Measurements from ENCODE around the gene SPEM1.

Gene SPEM1

GRCh38 chr17:7398612-7399011 is 21.5 kb upstream of the SPEM1 start:
- in situ Hi-C loops (cut with HindIII; ENCODE audit: low sequenced_read_pairs), result no loop called here

DNA sequence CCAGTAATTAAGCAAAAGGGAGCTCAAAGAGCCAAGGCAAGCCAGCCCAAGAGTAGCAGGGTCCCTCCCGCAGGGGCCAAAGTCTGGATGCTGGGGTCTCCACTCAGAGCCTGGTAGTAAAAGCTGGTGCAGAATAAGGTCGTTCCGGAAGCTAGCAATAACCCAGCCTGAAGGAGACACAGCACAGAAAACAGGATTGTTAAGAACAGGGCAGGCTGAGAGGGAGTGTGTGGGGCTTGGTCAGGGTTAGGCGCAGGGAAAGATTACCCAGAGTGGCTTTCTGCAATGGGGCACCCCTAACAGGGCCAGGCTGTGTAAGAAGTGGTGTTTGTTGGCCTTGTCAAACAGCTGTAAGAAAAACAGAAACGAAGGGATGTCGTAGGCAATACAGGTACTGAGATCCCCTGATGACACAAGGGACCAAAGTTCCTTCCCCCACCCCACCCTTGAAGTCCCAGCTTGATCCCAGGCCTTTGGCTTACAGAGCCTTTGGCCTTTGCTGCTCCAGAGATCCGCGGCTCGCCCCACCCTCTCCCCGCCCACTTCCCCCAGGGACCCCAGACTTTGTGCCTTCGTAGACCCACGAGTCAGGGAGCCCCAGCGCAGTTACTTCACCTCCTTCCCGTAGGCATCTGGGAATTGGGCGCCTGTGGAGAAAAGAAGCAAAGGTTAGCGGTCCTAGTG is 16.9 kb upstream of the SPEM1 start:
- in situ Hi-C loops (cut with HindIII; ENCODE audit: low sequenced_read_pairs), result no loop called here

DNA sequence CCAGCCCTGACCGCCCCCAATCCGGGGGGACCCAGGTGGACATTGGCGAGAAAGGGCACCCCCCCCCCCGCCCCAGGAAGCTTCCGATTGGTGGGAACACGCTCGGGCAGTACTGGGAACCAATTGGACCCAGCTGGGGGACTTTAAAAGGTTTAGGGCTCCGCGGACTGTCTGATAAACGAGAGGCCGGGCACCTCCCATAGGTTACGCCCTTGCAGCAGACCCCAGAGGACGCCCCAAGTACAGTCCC is 16.5 kb upstream of the SPEM1 start:
- in situ Hi-C loops (cut with HindIII; ENCODE audit: low sequenced_read_pairs), result no loop called here

DNA sequence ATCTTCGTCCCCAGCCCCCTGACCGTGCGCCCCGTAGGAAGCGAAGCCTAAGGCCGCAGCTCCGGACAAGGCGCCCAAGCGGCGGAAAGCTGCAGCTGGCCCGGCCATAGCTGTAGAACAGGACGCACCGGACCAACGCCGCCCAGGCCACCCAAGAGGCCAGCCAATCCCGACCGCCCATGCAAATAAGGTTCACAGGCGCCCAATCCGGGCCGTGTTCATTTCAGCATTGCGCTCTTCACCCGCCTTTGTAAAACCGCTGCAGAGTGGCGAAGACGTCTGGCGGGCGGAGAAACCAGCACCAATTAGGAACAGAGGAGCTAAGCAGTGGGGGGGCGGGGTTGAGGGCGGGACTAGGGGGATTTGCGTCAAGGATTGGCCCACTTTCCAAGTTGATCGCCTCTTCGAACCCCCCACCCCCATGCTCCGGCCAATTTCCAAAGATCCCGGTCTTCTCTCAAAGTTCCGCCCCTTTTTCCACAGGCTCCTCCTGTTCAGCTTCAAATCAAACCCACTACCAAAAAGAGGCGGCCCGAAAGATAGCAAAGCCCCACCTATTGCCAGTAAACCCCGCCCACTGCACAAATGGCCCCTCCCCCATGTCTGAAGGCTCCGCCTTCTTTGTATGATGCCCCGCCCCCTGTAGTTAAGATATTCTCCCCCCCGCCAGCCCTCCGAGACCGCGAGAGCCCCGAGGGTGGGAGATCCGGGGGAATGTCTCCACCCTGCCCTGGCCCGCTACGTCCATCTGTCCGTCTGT is 16.0 kb upstream of the SPEM1 start, which contains the start of gene TMEM256:
Gene TMEM256 (minus strand): TSS at position 121 of the 760 bp plus-strand sequence. CDS start 13 bp downstream, at position 108.
- in situ Hi-C loops (cut with HindIII; ENCODE audit: low sequenced_read_pairs), result no loop called here

DNA sequence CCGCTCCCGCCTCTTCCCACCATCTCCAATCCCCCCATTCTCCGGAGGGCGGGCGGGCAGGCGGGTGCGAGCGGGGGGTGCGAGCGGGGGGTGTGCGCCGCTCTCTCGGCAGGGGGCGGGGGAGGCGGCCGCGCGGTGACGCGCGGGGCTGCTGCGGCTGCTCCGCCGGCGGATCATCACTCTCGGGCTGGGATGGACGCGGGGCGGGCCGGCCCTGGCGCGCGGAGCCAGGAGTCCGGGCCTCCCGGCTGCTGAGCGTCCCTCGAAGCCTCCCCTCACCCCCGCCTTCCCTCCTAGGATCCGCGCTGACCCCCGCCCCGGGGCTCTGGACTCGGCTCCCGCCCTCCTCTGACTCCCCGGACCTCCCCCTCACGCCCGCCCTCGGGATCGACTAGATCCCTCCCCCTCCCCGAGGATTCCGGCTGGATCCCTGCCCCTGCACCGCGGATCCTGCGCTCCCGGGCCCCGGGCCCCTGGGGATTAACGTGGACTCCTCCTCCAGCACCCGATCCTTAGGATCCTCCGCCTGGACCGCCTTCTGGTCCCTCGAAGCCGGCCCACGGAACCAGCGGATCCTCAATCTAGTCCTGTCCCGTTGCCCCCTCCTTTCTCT is 15.3 kb upstream of the SPEM1 start:
- in situ Hi-C loops (cut with HindIII; ENCODE audit: low sequenced_read_pairs), result no loop called here

DNA sequence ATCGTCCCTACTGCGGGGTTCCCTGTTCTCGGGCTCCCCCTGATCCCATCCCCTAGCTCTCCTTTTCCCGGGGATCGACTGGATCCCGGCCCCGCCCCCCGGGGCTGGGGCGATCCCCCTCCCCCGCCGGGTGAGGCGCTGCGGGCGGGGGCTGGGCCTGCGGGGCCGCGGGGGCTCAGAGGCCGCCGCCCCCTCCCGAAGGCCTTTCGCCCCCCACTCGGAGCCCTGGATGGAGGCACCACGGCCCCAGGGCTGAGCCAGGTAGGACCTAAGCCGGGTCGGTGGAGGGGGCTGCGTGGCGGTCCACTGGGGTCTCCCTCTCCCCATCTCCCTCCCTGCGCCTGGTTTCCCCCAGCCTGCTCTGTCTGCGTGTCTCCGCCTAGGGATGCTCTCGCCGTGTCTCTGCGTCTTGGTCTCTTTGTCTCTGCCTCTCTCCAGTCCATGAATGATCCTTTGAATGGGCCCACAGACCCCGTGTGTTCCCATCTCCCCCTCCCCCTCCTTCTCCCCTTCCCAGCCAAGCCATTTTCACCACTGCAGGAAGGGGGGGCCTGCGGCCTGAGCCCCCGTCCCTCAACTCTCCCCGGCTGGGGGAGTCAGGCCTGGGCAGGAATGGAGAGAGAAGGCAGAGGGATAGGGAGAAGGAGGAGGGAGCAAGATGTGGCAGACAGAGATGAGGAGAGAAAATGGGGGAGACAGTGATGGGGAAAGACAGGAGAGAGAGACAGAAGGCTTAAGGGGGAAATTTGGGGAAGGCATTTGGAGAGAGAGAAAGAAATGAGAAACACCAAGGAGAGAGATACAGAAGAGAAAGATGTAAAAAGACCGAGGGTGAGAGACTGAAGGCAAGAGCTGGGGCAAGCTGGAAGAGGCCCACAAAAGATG is 14.5 kb upstream of the SPEM1 start:
- in situ Hi-C loops (cut with HindIII; ENCODE audit: low sequenced_read_pairs), result no loop called here

GRCh38 chr17:7406235-7406825 is 13.8 kb upstream of the SPEM1 start:
- in situ Hi-C loops (cut with HindIII; ENCODE audit: low sequenced_read_pairs), result no loop called here

- in situ Hi-C loops (cut with HindIII; ENCODE audit: low sequenced_read_pairs), result no loop called here
Measured at GRCh38 chr17:7407082-7407481, 13.0 kb upstream of the SPEM1 start.

DNA sequence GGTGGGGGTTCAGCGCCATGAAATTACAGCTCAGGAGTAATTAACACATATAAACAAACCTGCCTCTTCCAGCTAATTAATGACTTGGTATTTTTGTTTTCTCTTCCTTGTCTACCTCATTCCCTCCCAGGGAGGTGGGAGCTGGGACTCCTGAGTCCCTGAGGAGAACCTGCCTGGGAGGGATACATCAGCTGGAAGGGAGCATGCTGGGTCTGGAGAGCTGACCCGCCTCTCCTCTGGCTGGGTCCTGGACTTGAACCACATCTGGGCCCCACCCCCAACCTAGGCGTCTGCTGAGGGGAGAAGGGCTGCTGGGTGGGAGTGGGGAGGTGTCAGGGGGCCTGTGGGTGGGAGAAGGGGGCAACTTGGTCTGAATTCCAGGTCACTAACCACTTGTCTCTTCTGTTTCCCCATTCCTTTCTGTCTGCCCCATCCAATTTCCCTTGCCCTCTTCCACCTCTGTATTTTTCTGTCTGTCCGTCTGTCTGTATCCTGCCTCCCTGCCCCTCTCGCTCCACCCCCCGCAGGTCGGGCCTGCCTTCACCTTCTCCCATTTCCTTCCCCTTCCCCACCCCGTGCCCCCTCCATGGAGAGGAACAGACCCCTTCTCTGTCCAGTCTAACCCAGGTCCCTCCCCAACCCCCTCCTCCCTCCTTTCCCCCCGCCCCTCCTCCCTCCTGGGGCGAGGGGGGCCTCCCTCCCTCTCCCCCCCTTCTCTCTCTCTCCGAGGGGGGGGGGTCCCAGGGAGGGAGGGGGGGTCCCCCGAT is 12.5 kb upstream of the SPEM1 start, which contains the start of gene NLGN2:
Gene NLGN2 (plus strand): TSS at position 361 of the 767 bp plus-strand sequence. CDS start 411 bp downstream, outside the sequence.
- in situ Hi-C loops (cut with HindIII; ENCODE audit: low sequenced_read_pairs), result no loop called here

DNA sequence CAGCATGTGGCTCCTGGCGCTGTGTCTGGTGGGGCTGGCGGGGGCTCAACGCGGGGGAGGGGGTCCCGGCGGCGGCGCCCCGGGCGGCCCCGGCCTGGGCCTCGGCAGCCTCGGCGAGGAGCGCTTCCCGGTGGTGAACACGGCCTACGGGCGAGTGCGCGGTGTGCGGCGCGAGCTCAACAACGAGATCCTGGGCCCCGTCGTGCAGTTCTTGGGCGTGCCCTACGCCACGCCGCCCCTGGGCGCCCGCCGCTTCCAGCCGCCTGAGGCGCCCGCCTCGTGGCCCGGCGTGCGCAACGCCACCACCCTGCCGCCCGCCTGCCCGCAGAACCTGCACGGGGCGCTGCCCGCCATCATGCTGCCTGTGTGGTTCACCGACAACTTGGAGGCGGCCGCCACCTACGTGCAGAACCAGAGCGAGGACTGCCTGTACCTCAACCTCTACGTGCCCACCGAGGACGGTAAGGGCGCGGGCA is 11.8 kb upstream of the SPEM1 start:
- in situ Hi-C loops (cut with HindIII; ENCODE audit: low sequenced_read_pairs), result no loop called here

DNA sequence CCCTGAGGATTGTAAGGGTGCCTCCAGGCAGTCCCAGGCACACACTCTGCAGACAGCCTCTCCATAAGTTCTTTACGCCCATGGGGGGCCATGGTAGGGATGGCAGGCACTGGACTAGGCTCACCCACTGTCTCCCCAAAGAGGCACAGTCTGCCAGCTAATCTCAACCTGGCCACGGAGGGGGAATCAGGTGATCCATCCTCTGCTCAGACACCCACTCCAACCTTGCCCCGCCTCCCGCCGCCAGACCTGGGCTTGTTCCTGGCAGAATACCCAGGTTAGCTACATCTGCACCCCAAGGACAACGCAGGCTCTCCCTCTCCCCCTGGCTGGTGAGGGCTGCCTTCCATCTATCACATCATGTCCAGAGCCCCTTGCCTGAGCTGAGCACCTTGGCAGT is 11.3 kb upstream of the SPEM1 start:
- in situ Hi-C loops (cut with HindIII; ENCODE audit: low sequenced_read_pairs), result no loop called here

DNA sequence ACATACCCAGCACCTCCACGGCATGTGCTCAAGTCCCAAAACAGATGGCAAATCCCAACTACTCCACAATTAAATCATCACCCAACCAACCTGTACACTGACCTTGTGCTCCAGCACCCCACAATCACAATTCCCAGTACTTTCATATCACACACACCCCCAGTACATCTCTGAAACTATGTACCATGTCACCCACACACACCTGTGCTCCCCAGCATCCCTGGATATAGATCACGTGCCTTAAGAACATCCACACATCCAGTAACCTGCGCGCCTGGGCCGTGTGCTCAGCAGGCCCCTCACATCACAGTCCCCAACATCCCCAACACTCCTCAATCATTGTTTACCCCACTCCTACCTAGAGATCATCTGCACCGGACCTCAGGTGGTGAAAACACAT is 10.4 kb upstream of the SPEM1 start:
- in situ Hi-C loops (cut with HindIII; ENCODE audit: low sequenced_read_pairs), result no loop called here

DNA sequence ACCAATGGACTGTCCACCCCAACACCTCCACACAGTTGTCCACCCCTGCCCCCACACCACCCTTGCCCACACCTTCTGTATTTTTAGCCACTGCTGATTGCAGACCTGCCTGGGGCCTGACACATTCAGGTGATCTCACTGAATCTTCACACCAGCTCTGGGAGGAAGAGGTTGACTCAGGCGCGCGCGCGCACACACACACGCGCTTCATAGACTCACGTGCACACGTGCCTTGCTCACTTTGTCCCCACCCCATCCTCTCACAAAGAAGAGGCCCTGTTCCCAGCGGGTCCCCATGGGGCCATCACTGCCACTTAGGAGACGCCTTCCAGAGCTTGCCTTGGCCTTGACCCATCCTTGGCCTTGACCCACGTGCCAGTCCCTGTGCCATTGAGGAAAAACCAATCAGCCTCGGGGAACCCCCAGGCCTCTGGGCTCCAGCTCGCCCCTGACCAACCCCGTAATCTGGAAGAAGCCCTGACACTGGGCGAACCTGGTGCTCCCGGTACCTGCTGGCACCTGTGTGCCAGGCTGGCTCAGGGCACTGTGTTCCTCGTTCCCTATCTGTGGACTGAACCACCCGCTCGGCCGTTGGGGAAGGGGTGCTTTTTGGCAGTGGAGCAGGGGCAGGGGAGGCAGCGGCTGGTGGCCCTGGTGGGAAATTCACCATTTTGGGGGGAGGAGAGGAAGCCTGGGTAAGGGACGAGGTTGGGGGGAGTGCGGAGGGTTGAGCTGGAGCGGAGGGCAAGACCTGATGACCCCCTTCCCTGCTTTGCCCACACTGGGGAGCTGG is 9.3 kb upstream of the SPEM1 start:
- in situ Hi-C loops (cut with HindIII; ENCODE audit: low sequenced_read_pairs), result no loop called here

GRCh38 chr17:7411427-7411750 is 8.7 kb upstream of the SPEM1 start:
- in situ Hi-C loops (cut with HindIII; ENCODE audit: low sequenced_read_pairs), result no loop called here

GRCh38 chr17:7413346-7413985 is 6.7 kb upstream of the SPEM1 start:
- in situ Hi-C loops (cut with HindIII; ENCODE audit: low sequenced_read_pairs), result no loop called here

GRCh38 chr17:7414837-7415236 is 5.3 kb upstream of the SPEM1 start:
- in situ Hi-C loops (cut with HindIII; ENCODE audit: low sequenced_read_pairs), result no loop called here

DNA sequence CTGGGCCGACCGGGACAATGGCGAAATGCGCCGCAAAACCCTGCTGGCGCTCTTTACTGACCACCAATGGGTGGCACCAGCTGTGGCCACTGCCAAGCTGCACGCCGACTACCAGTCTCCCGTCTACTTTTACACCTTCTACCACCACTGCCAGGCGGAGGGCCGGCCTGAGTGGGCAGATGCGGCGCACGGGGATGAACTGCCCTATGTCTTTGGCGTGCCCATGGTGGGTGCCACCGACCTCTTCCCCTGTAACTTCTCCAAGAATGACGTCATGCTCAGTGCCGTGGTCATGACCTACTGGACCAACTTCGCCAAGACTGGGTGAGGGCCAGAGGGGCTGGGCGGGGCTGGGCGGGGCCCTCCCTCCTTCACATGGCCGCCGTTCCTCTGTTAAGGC is 4.3 kb upstream of the SPEM1 start:
- in situ Hi-C loops (cut with HindIII; ENCODE audit: low sequenced_read_pairs), result no loop called here

DNA sequence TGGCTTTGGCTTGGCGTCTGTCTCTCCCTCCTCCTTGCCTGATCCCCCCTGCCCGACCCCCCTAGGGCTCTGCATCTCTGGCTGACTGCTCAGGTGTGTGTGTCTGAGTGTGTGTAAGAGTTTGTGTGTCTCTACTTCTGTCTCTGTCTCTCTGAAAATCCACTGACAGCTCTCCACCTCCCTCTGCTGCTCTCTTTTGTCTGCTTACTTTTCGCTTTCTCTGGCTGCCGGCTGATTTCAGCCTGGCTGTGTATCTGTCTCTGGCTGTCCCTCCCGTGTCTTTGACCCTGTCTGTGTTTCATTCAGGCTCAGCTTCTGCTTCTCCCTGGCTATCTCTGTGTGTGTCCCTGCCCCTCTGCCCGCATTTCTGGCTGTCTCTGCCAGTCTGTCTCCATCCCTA is 3.8 kb upstream of the SPEM1 start:
- in situ Hi-C loops (cut with HindIII; ENCODE audit: low sequenced_read_pairs), result no loop called here

All from endothelial cell of hepatic sinusoid (primary cell).